HepG2 (cell line): Measurements from ENCODE around the gene CCS. TPM values are rescaled to one million over a fixed set of nuclear protein-coding genes. Genes with fewer than 3 reads are reported as not detected.

Experiments used
- ATAC-seq: fragments of 200-7000 bp; cut with Tn5 transposase; 3 replicates; pipeline ENCODE4 v1.9.1; 2020; ENCODE audit warnings: mild to moderate bottlenecking, moderate library complexity
- BruUV-seq: library from RNA; stranded (reverse); fragments of 400-500 nt; replicated peaks from 2 replicates; lab custom pipeline; 2021; lab: Mats Ljungman, UMichigan
- CTCF ChIA-PET: fragments of 300-600 bp; formaldehyde crosslinking; extraction: SDS; loops from one replicate; lab custom pipeline; 2021; ENCODE audit warnings: low total read pairs, inconsistent platforms, low intra/inter-chr PET ratio; lab: Yijun Ruan, JAX
- POLR2A ChIA-PET: fragments of 350-600 bp; sonication (Branson Sonifier 250); formaldehyde crosslinking; loops from one replicate; lab custom pipeline; 2020; ENCODE audit warnings: antibody characterized with exemption, inconsistent platforms; lab: Yijun Ruan, JAX
- DNase-seq: peaks from one replicate; pipeline ENCODE4 v3.0.0-alpha.2; 2015; ENCODE audit warnings: low spot score
- FAIRE-seq: peaks from 3 replicates; lab custom pipeline; 2011; peaks lifted over from hg19 to GRCh38; lab: Jason Lieb, UNC
- H2AFZ ChIP-seq: one replicate; pipeline ENCODE4 v1.6.1; 2011; ENCODE audit warnings: low read length, inconsistent platforms
- H3K27ac ChIP-seq: fragments of 300-600 bp; 3 replicates; pipeline ENCODE4 v1.8.0; 2011; ENCODE audit warnings: mixed run types, mild to moderate bottlenecking, mixed read lengths, low read length, inconsistent platforms; ENCODE audit not compliant: insufficient read depth; ENCODE audit errors: extremely low read length
- H3K27me3 ChIP-seq, 2 experiments: fragments of 200-600 bp in 1 of 2; 2 replicates in 1 of 2; 3 replicates in 1 of 2; pipeline versions ENCODE4 v1.6.0 to v1.8.0; 2011; ENCODE audit warnings: low read length in 2 of 2, mild to moderate bottlenecking in 2 of 2, moderate library complexity in 2 of 2, inconsistent platforms in 1 of 2; ENCODE audit not compliant: insufficient read depth in 2 of 2, control insufficient read depth in 1 of 2
- H3K36me3 ChIP-seq, 2 experiments: fragments of 200-600 bp in 1 of 2; replicated peaks in 1 of 2; 2 replicates in 1 of 2; 3 replicates in 1 of 2; pipeline versions ENCODE4 v1.5.1 to v1.8.0; 2011; ENCODE audit warnings: low read length in 2 of 2, inconsistent platforms in 1 of 2; ENCODE audit not compliant: insufficient read depth in 2 of 2, control insufficient read depth in 1 of 2
- H3K4me1 ChIP-seq: 2 replicates; pipeline ENCODE4 v1.5.1; 2012; ENCODE audit warnings: low read length, inconsistent platforms; ENCODE audit not compliant: insufficient read depth
- H3K4me2 ChIP-seq: 2 replicates; pipeline ENCODE4 v1.6.0; 2011; ENCODE audit warnings: low read depth, low read length, inconsistent platforms
- H3K4me3 ChIP-seq, 3 experiments: fragments of 200-600 bp in 1 of 3; sonication (generic), shearing (Covaris generic) in 1 of 3; replicated peaks in 1 of 3; 2 replicates each; pipeline ENCODE4 v1.5.1; 2011 to 2016; ENCODE audit warnings: low read length in 3 of 3, inconsistent platforms in 2 of 3, low read depth in 2 of 3, mild to moderate bottlenecking in 2 of 3, control low read depth in 1 of 3, mixed read lengths in 1 of 3; ENCODE audit not compliant: insufficient read depth in 1 of 3
- H3K79me2 ChIP-seq: one replicate; pipeline ENCODE4 v1.6.1; 2011; ENCODE audit warnings: low read length, inconsistent platforms; ENCODE audit not compliant: insufficient read depth
- H3K9ac ChIP-seq: 2 replicates; pipeline ENCODE4 v1.6.0; 2011; ENCODE audit warnings: mild to moderate bottlenecking, low read depth, low read length, inconsistent platforms; ENCODE audit not compliant: insufficient read depth
- H3K9me3 ChIP-seq: 2 replicates; pipeline ENCODE4 v1.5.1; 2012; ENCODE audit warnings: mild to moderate bottlenecking, low read length
- H4K20me1 ChIP-seq: 2 replicates; pipeline ENCODE4 v1.6.0; 2011; ENCODE audit warnings: inconsistent platforms, mild to moderate bottlenecking, low read length, moderate library complexity; ENCODE audit not compliant: insufficient read depth
- AKNA ChIP-seq: sonication (generic); formaldehyde crosslinking; IDR thresholded peaks from 2 replicates; pipeline ENCODE4 v1.4.0; 2020; ENCODE audit warnings: missing genetic modification reagents, borderline replicate concordance
- HMG20A ChIP-seq: IDR thresholded peaks from 2 replicates; pipeline ENCODE4 v1.6.1; 2016; ENCODE audit warnings: borderline replicate concordance
- ZNF558 ChIP-seq: sonication (generic); formaldehyde crosslinking; IDR thresholded peaks from 2 replicates; pipeline ENCODE4 v1.9.0; 2022; ENCODE audit warnings: mild to moderate bottlenecking, missing genetic modification reagents, borderline replicate concordance
- WGBS: methylation state at CpG from one replicate; pipeline ENCODE4 v1.1.6; 2017; ENCODE audit warnings: low lambda C conversion rate; 5-methylcytosine and 5-hydroxymethylcytosine counted together
- in situ Hi-C: cut with HindIII; loops from 2 replicates; pipeline ENCODE4 v1.10.0; 2017; ENCODE audit warnings: low pct_unique_long_range_greater_than_20kb; ENCODE audit not compliant: extremely low pct_ligation_motif_present
- intact Hi-C: fragments of 100-400 bp; cut with micrococcal nuclease; formaldehyde crosslinking; loops from one replicate; pipeline ENCODE4 v1.10.0; 2022; ENCODE audit not compliant: unreplicated experiment
- polyA plus RNA-seq, 8 experiments: library from polyadenylated mRNA; depleted of rRNA in 3 of 8; stranded (reverse) in 7 of 8; unstranded in 1 of 8; fragments of >200 nt; fragmentation: Illumina TruSeq in 4 of 8; extraction: Trizol in 4 of 8; gene quantifications; 2 replicates each; pipeline versions ENCODE4 v1.2.1 to v1.2.3, GENCODE V29; 2011 to 2016; ENCODE audit warnings: low read depth in 4 of 8, missing spikeins in 1 of 8, mixed read lengths in 1 of 8; ENCODE audit not compliant: insufficient read depth in 1 of 8
- total RNA-seq, 5 experiments: library from RNA; depleted of rRNA; stranded (reverse); fragments of >200 nt; fragmentation: Illumina TruSeq; extraction: Trizol; gene quantifications; 2 replicates each; pipeline ENCODE4 v1.2.3, GENCODE V29; 2016; ENCODE audit warnings: low read depth in 1 of 5

CCS gene
- total and polyA plus RNA-seq, 2 of the 13 experiments (the other 11 are each of a cell fraction or from before 2014, with no cell fraction given): 25.4 to 44.6 TPM

GRCh38 chr11:66561975-66562248, 31.1 kb upstream of the CCS start:
- Histone ChIP-seq H3K79me2 (no peaks in the 10 kb centered on the region), H3K4me2 (no peak overlapping the region), H3K4me1 (no peaks in the 10 kb centered on the region), H4K20me1 (no peaks in the 10 kb centered on the region), H3K9me3 (no peaks in the 10 kb centered on the region), H3K36me3 (no peaks in the 10 kb centered on the region), H2AFZ (no peak overlapping the region), H3K4me3 (no peak overlapping the region), H3K9ac (no peak overlapping the region), H3K27ac (no peak overlapping the region), H3K27me3 (peaks cover 0 to 66% of the 10 kb centered on the region in 2 experiments; a peak in 4 of 5 replicates)
- FAIRE-seq (no peak), ATAC-seq (no peak), DNase-seq (no peak)
- intact Hi-C loops: no loop called here
- ChIA-PET POLR2A (interaction anchor here (1.4 to 1.5 kb wide), 2 partner anchors 55 to 116 kb away, joined by 3 to 4 read pairs; partner anchors contain the start of genes RBM14 and RBM4B), CTCF (no interaction called here)
- no CpG with 5 or more reads among the region's 9 CpGs for WGBS
- in situ Hi-C loops: loop anchor here (25.0 kb wide), 1 partner anchor 275 kb away; the partner anchor contains the start of gene RCE1
- BruUV-seq: no TSS peak
- TF ChIP-seq ZNF558 (no peak), AKNA (CRISPR knock-in tag) (no peak), HMG20A (CRISPR knock-in tag) (no peak)
